Hepatocyte (in vitro differentiated cells): Measurements from ENCODE around the gene ATPAF1. TPM values are rescaled to one million over a fixed set of nuclear protein-coding genes. Genes with fewer than 3 reads are reported as not detected.

Experiments used
- DNase-seq: peaks from one replicate; pipeline ENCODE4 v3.0.0-alpha.2; 2016; ENCODE audit warnings: low spot score
- H2AFZ ChIP-seq: fragments of 200-600 bp; sonication (generic); 2 replicates; pipeline ENCODE4 v1.6.0; 2016; ENCODE audit warnings: antibody characterized with exemption, mild to moderate bottlenecking
- H3K27ac ChIP-seq: fragments of 200-600 bp; sonication (generic); 2 replicates; pipeline ENCODE4 v1.5.1; 2016; ENCODE audit warnings: mild to moderate bottlenecking
- H3K27me3 ChIP-seq: fragments of 200-600 bp; sonication (generic); 2 replicates; pipeline ENCODE4 v1.6.1; 2016
- H3K36me3 ChIP-seq: fragments of 200-600 bp; sonication (generic); replicated peaks from 2 replicates; pipeline ENCODE4 v1.5.1; 2016; ENCODE audit warnings: low read depth; ENCODE audit not compliant: insufficient read depth
- H3K4me1 ChIP-seq: fragments of 200-600 bp; sonication (generic); 2 replicates; pipeline ENCODE4 v1.5.1; 2016; ENCODE audit warnings: mild to moderate bottlenecking, moderate library complexity; ENCODE audit not compliant: insufficient read depth
- H3K4me2 ChIP-seq: fragments of 200-600 bp; sonication (generic); 2 replicates; pipeline ENCODE4 v1.6.0; 2016
- H3K4me3 ChIP-seq: fragments of 200-600 bp; sonication (generic); 2 replicates; pipeline ENCODE4 v1.5.1; 2016; ENCODE audit warnings: mild to moderate bottlenecking
- H3K79me2 ChIP-seq: fragments of 200-600 bp; sonication (generic); 2 replicates; pipeline ENCODE4 v1.6.0; 2017; ENCODE audit warnings: mild to moderate bottlenecking
- H3K9me2 ChIP-seq: fragments of 200-600 bp; sonication (generic); replicated peaks from 2 replicates; pipeline ENCODE4 v1.6.0; 2017; ENCODE audit warnings: mild to moderate bottlenecking; ENCODE audit not compliant: insufficient read depth
- H3K9me3 ChIP-seq: fragments of 200-600 bp; sonication (generic); 2 replicates; pipeline ENCODE4 v1.5.1; 2016; ENCODE audit warnings: low read depth, mild to moderate bottlenecking
- H4K20me1 ChIP-seq: fragments of 200-600 bp; sonication (generic); 2 replicates; pipeline ENCODE4 v1.6.0; 2016; ENCODE audit warnings: mild to moderate bottlenecking; ENCODE audit not compliant: insufficient read depth, poor library complexity, severe bottlenecking
- EZH2 ChIP-seq: fragments of 200-600 bp; sonication (generic); IDR thresholded peaks from 2 replicates; pipeline ENCODE4 v1.6.1; 2016; ENCODE audit warnings: antibody characterized with exemption, mild to moderate bottlenecking, borderline replicate concordance
- EZH2phosphoT487 ChIP-seq: fragments of 200-600 bp; sonication (generic); IDR thresholded peaks from one replicate; pipeline ENCODE4 v1.6.1; 2018; ENCODE audit warnings: antibody characterized with exemption, mild to moderate bottlenecking, low read depth, moderate library complexity; ENCODE audit not compliant: unreplicated experiment, severe bottlenecking
- WGBS: methylation state at CpG from one replicate; pipeline ENCODE4 v1.1.6; 2016; ENCODE audit warnings: low lambda C conversion rate; ENCODE audit errors: missing lambda C conversion rate; 5-methylcytosine and 5-hydroxymethylcytosine counted together
- polyA plus RNA-seq: library from polyadenylated mRNA; unstranded; fragments of >200 nt; fragmentation: Nextera tagmentation; extraction: Ambion mirVana; gene quantifications from 2 replicates; pipeline ENCODE4 v1.2.1, GENCODE V29; 2016
- total RNA-seq: library from RNA; depleted of rRNA; stranded (reverse); fragments of >200 nt; gene quantifications from 2 replicates; pipeline ENCODE4 v1.2.3, GENCODE V29; 2014
- TF ChIP-seq, protein P1 (sequence below): fragments of 200-600 bp; sonication (generic); IDR thresholded peaks from 2 replicates; pipeline ENCODE4 v1.5.1; 2016; ENCODE audit warnings: antibody characterized with exemption, mild to moderate bottlenecking; ENCODE audit not compliant: poor library complexity

ATPAF1 gene
- total and polyA plus RNA-seq, 2 experiments from 2014 or later: 57.5 to 63.2 TPM

DNA sequence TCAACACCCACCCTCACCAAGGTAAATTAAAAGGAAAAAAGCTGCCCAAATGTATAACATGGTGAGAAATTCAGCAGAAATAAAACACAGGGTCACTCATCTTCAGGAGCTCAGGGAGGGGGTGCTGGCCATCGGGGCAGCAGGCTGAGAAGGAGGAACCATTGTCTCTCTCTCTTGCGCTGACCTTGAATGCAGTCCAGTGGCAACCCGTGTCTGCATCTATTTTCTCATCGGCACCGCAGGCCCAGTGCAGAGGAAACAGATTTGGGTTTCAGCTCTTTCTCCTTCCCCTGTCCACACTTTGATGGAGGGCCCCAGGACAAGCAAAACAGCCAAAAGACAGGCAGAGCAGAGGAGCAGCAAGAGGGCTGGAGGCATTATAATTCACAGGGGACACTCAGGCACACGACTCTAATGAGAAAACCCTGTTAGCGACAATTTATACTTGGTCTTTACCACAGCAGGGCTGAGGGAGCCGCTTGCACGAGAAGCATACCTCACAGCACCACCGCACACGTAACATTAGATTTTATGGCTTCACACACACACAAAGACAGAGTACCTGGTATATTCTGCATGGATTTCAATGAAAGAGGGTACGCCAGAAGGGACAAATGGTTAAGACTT, 82.7 kb downstream of the ATPAF1 start:
- Histone ChIP-seq H2AFZ (no peak overlapping the region), H4K20me1 (no peaks in the 10 kb centered on the region), H3K27me3 (no peaks in the 10 kb centered on the region), H3K4me2 (no peak overlapping the region), H3K36me3 (no peaks in the 10 kb centered on the region), H3K27ac (no peak overlapping the region), H3K4me1 (no peaks in the 10 kb centered on the region), H3K79me2 (no peaks in the 10 kb centered on the region), H3K9me2 (no peaks in the 10 kb centered on the region), H3K9me3 (no peaks in the 10 kb centered on the region), H3K4me3 (no peak overlapping the region)
- 91% methylated on average over 12 of the region's 12 CpGs for WGBS
- DNase-seq: no peak
- TF ChIP-seq, protein P1, sequence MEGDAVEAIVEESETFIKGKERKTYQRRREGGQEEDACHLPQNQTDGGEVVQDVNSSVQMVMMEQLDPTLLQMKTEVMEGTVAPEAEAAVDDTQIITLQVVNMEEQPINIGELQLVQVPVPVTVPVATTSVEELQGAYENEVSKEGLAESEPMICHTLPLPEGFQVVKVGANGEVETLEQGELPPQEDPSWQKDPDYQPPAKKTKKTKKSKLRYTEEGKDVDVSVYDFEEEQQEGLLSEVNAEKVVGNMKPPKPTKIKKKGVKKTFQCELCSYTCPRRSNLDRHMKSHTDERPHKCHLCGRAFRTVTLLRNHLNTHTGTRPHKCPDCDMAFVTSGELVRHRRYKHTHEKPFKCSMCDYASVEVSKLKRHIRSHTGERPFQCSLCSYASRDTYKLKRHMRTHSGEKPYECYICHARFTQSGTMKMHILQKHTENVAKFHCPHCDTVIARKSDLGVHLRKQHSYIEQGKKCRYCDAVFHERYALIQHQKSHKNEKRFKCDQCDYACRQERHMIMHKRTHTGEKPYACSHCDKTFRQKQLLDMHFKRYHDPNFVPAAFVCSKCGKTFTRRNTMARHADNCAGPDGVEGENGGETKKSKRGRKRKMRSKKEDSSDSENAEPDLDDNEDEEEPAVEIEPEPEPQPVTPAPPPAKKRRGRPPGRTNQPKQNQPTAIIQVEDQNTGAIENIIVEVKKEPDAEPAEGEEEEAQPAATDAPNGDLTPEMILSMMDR: no peak
- no peak for TF ChIP-seq EZH2
- TF ChIP-seq EZH2phosphoT487: no peak

DNA sequence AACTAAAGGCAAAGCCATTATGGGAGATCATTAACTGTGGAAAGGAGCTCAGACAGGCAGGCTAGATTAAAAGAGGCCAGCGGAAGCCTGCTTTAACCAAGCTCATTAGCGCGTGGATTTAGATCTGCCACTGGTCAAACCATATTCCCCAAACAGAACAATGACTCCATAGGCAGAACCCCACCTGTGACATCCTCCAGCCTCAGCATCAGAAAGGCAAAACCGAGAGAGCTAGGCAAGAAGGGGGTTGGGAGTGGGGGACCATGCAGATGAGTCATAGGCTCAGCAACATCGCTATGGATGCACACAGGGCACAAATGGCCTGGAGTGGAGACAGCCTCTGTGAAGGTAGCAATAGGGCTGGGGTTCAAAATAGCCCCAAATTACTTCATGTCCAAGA, 84.7 kb downstream of the ATPAF1 start:
- H3K9me3 ChIP-seq: no peaks in the 10 kb centered on the region
- WGBS: 85% methylated on average over 5 of the region's 5 CpGs

DNA sequence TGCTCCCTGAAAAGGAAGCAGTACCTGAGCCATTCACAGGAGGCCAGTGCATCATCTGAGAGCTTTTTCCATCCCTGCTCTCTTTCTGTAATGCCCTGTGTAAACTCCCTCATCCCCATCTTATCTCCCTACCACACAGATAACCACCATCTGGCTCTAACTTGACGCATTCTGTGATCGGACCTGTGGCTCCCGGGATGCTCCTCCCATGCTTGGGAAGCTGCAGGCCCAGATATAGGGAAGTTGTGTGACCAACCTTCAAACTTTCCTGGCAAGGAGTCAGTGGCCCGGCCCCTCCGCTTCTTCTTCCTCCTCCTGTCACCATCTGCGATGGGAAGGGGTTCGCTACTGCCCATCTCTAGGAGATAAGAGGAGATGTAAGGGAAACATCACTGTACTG, 85.2 kb downstream of the ATPAF1 start:
- no peak overlapping the region for H3K27ac ChIP-seq
- no peaks in the 10 kb centered on the region for H3K9me3 ChIP-seq
- H2AFZ ChIP-seq: no peak overlapping the region
- no peak overlapping the region for H3K4me3 ChIP-seq
- DNase-seq: no peak
- no peaks in the 10 kb centered on the region for H3K9me2 ChIP-seq
- H3K4me2 ChIP-seq: no peak overlapping the region
- TF ChIP-seq EZH2phosphoT487 (no peak), EZH2 (no peak)
- TF ChIP-seq, protein P1: no peak
- H3K36me3 ChIP-seq: no peaks in the 10 kb centered on the region
- no peaks in the 10 kb centered on the region for H4K20me1 ChIP-seq
- no peaks in the 10 kb centered on the region for H3K79me2 ChIP-seq
- H3K27me3 ChIP-seq: no peaks in the 10 kb centered on the region
- 77% methylated on average over 7 of the region's 7 CpGs for WGBS
- H3K4me1 ChIP-seq: no peaks in the 10 kb centered on the region

More for the DNA sequence above, 84.7 kb downstream of the ATPAF1 start:
- no peaks in the 10 kb centered on the region for H3K4me1 ChIP-seq
- no peak overlapping the region for H3K27ac ChIP-seq
- no peak for TF ChIP-seq EZH2
- TF ChIP-seq EZH2phosphoT487: no peak
- TF ChIP-seq, protein P1: no peak
- H3K4me2 ChIP-seq: no peak overlapping the region
- H3K79me2 ChIP-seq: no peaks in the 10 kb centered on the region
- DNase-seq: no peak
- no peaks in the 10 kb centered on the region for H3K36me3 ChIP-seq
- H3K4me3 ChIP-seq: no peak overlapping the region
- no peaks in the 10 kb centered on the region for H3K27me3 ChIP-seq
- no peaks in the 10 kb centered on the region for H3K9me2 ChIP-seq
- no peak overlapping the region for H2AFZ ChIP-seq
- no peaks in the 10 kb centered on the region for H4K20me1 ChIP-seq

Other genes with a start within 250 kb of the ATPAF1 start
- gene DMBX1, start 178.5 kb downstream of the ATPAF1 start, total RNA-seq: not detected in 2 replicates
- gene DMBX1, start 178.5 kb downstream of the ATPAF1 start, polyA plus RNA-seq: 0.32 TPM in 1 of 2 replicates, not detected in the other
- gene KNCN, start 116.7 kb downstream of the ATPAF1 start, total RNA-seq: not detected in 2 replicates
- gene KNCN, start 116.7 kb downstream of the ATPAF1 start, polyA plus RNA-seq: not detected in 2 replicates
- gene MKNK1, start 64.1 kb downstream of the ATPAF1 start, total RNA-seq: 20.6 and 21.6 TPM in 2 replicates
- gene MKNK1, start 64.1 kb downstream of the ATPAF1 start, polyA plus RNA-seq: 17.8 and 29.6 TPM in 2 replicates
- gene MOB3C, start 51.6 kb downstream of the ATPAF1 start, total RNA-seq: 5.3 and 6.6 TPM in 2 replicates
- 5.1 and 5.8 TPM in 2 replicates for gene MOB3C, start 51.6 kb downstream of the ATPAF1 start, polyA plus RNA-seq
- 0.16 TPM in 1 of 2 replicates, not detected in the other for gene TEX38, start 3.5 kb upstream of the ATPAF1 start, total RNA-seq
- 0.27 and 0.40 TPM in 2 replicates for gene TEX38, start 3.5 kb upstream of the ATPAF1 start, polyA plus RNA-seq
- 76.3 and 79.3 TPM in 2 replicates for gene EFCAB14, start 50.8 kb upstream of the ATPAF1 start, total RNA-seq
- gene EFCAB14, start 50.8 kb upstream of the ATPAF1 start, polyA plus RNA-seq: 28.3 and 38.5 TPM in 2 replicates
- gene CYP4B1, start 130.7 kb upstream of the ATPAF1 start, total RNA-seq: 0.67 TPM in 1 of 2 replicates, not detected in the other
- 0.25 and 0.92 TPM in 2 replicates for gene CYP4B1, start 130.7 kb upstream of the ATPAF1 start, polyA plus RNA-seq